ENCODE results near the gene PCIF1.

PCIF1 gene

GRCh38 chr20:45919542-45920399 is 14.7 kb upstream of the PCIF1 start:
- TF ChIP-seq, protein P1, sequence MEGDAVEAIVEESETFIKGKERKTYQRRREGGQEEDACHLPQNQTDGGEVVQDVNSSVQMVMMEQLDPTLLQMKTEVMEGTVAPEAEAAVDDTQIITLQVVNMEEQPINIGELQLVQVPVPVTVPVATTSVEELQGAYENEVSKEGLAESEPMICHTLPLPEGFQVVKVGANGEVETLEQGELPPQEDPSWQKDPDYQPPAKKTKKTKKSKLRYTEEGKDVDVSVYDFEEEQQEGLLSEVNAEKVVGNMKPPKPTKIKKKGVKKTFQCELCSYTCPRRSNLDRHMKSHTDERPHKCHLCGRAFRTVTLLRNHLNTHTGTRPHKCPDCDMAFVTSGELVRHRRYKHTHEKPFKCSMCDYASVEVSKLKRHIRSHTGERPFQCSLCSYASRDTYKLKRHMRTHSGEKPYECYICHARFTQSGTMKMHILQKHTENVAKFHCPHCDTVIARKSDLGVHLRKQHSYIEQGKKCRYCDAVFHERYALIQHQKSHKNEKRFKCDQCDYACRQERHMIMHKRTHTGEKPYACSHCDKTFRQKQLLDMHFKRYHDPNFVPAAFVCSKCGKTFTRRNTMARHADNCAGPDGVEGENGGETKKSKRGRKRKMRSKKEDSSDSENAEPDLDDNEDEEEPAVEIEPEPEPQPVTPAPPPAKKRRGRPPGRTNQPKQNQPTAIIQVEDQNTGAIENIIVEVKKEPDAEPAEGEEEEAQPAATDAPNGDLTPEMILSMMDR (IDR thresholded peaks at IDR 0.05; ENCODE audit: low read depth, low read length, missing control alignments) = no peak
- no peak overlapping the region for H3K4me3 ChIP-seq (replicated peaks; ENCODE audit: low read depth, low read length)
- no peak for DNase-seq (ENCODE audit: extremely low read depth, low read depth)

DNA sequence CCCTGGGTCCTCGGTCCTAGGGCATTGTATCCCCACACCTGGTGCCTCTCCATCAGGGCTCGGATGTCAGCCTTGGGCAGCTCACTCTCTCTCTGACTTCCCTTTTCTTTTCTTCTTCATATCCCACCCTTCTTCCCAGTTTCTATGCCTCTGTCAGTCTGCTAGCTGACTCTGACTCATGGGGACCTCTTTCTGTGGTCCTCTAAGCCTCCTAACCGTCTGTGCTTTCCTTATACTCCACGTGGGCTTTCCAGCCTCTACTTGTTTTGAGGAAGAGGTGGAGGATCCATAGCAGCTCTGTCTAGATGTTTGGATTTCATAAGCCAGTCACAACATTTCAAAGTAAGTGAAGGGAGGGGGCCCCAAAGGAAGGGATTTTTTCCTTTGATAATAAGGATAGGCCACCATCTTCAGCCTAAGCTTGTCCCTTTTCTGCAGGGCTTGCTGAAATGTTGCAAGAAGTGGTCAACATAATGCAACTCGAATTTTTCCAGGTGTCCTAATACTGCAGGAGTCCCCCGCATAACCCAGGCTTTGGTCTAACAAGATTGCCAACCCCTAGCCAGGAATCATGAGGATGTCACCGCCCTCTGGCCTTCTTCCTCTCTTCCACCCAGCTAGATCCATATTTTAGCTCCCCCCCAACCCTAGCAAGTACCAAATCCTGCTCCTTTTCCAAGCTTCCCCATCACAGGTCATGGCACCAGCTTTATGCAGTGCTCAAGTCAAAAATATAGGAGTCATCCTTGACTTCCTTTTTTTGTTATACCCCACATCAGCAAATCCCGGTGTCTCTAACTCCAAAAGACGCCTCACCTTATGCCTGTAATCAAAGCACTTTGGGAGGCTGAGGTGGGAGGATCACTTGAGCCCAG is 13.8 kb upstream of the PCIF1 start:
- DNase-seq (ENCODE audit: extremely low read depth, low read depth) = no peak
- H3K4me3 ChIP-seq (replicated peaks; ENCODE audit: low read depth, low read length) = no peak overlapping the region
- TF ChIP-seq, protein P1 (IDR thresholded peaks at IDR 0.05; ENCODE audit: low read depth, low read length, missing control alignments) = no peak

DNA sequence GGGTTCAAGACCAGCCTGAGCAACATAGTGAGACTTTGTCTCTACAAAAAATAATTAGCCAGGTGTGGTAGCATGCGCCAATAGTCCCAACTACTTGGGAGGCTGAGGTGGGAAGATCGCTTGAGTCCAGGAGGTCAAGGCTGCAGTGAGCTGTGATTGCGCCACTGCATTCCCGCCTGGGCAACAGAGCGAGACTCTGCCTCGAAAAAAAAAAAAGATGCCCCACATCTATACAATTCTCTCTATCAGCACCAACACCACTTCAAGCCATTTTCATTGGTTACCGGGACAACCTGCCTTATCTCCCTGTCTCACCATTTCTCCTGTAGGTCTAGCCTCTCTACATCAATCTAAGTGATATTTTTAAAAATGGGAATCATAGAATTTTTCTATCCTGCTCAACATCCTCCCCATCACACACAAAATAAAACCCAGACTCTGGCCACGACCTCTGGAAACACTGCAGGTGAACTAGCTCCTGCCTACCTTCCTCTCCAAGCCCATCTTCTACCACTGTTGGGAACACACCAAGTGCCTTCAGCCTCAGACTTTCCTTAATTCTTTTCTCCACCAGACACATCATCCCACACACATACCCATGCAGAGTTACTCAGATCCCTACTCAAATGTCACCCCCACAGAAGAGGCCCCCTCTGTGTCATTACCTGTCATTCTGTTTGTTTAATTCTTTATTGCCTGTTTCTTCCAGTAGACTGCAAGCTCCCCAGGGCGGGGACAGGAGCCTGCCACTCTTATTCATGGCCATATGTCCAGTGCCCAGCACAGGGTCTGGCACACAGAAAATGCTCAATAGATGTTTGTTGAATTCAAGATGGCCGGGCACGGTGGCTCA is 12.9 kb upstream of the PCIF1 start:
- TF ChIP-seq, protein P1 (IDR thresholded peaks at IDR 0.05; ENCODE audit: low read depth, low read length, missing control alignments) = no peak
- no peak for DNase-seq (ENCODE audit: extremely low read depth, low read depth)
- no peak overlapping the region for H3K4me3 ChIP-seq (replicated peaks; ENCODE audit: low read depth, low read length)

GRCh38 chr20:45924391-45925261 is 9.9 kb upstream of the PCIF1 start:
- TF ChIP-seq, protein P1 (IDR thresholded peaks at IDR 0.05; ENCODE audit: low read depth, low read length, missing control alignments) = no peak
- DNase-seq (ENCODE audit: extremely low read depth, low read depth) = no peak
- H3K4me3 ChIP-seq (replicated peaks; ENCODE audit: low read depth, low read length) = no peak overlapping the region

DNA sequence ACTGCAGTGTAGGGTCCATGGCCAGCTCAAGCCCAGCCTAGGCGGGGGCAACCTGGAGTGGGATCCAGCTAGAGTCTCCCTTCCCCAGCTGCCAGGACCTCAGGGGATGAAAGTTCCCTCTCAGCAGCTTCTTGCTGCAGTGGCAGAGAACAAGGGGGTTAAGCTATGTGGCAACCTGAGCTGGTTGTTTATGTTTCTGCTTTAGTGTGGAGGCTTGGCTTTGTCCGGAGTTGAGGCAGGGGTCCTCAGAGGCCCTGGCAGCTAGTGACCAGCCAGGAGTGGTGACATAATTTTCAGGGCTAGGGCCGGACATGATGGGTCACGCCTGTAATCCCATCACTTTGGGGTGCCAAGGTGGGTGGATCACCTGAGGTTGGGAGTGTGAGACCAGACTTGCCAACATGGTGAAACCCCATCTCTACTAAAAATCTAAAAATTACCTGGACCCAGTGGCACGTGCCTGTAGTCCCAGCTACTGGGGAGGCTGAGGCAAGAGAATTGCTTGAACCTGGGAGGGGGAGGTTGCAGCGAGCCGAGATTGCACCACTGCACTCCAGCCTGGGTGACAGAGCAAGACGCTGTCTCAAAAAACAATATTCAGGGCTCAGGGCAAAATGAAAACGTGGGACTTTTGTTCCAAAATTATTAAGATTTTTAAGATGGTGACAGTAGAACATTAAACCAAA is 8.5 kb upstream of the PCIF1 start:
- TF ChIP-seq, protein P1 (IDR thresholded peaks at IDR 0.05; ENCODE audit: low read depth, low read length, missing control alignments) = no peak
- no peak overlapping the region for H3K4me3 ChIP-seq (replicated peaks; ENCODE audit: low read depth, low read length)
- no peak for DNase-seq (ENCODE audit: extremely low read depth, low read depth)
